Measurements from ENCODE around the gene TNPO3. TPM values are rescaled to one million over a fixed set of nuclear protein-coding genes. Genes with fewer than 3 reads are reported as not detected.

TNPO3 gene
- total and polyA plus RNA-seq, 2 of the 4 experiments (the other 2 are of a cell fraction), result 24.2 to 77.2 TPM

DNA sequence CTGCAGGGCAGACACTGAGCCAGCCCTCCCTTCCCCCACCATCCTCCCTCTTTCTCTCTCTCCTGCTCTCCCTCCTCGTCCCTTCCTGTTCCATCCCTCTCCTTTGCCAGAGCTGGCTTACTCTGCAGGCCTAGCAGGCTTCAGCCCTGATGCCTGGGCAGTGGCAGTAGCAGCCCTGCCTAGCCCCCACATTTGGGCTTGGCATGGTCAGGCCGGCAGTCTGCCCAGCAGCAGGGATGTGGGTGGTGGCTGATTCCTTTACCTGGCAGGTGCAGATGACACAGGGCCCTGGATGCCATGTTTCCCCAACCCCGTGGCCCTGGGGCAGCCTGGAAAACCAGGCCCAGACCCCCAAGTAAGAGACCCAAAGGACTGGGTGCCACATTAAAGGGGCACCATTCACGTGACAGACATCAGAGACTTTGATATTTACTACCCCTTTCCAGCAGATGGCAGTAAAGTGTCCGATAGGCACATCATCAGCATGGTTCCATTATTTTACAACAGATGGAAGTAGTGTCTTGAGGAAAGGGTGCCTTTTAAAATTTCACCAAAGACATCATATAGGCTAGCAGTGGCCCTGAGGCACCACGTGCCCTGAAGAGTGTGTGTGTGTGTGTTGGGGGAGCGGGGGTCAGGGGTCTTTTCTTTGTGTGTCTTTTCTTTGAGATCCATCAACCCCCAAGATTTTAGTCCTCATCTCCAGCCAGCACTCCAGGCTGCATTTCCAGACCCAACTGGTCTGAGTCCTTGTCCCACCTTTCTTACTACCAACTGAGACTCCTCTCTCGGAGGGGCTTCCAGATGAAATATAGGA is 150.3 kb downstream of the TNPO3 start:
- Histone ChIP-seq H2AK9ac (replicated peaks; ENCODE audit: low read depth, low read length, poor library complexity) (no peak overlapping the region), H3K79me1 (ENCODE audit: low read depth in 1 of 2, low read length in 2 of 2) (no peaks in the 10 kb centered on the region), H4K91ac (ENCODE audit: insufficient read depth, low read depth, low read length) (no peak overlapping the region), H4K20me1 (ENCODE audit: insufficient read depth, low read length) (no peaks in the 10 kb centered on the region), H3K23ac (ENCODE audit: low read depth, low read length) (no peak overlapping the region), H3K36me3 (ENCODE audit: control insufficient read depth, insufficient read depth, low read length) (no peaks in the 10 kb centered on the region), H4K5ac (ENCODE audit: low read depth, low read length) (no peak overlapping the region), H3K4ac (ENCODE audit: low read depth, low read length) (no peak overlapping the region), H3K18ac (ENCODE audit: low read depth, low read length) (no peak overlapping the region), H2AFZ (replicated peaks; ENCODE audit: low read length, poor library complexity) (no peak overlapping the region), H3K27ac (ENCODE audit: insufficient read depth, low read length) (no peak overlapping the region), H2AK5ac (ENCODE audit: low read depth, low read length) (no peak overlapping the region), H2BK15ac (ENCODE audit: low read depth, low read length) (no peak overlapping the region), H3K4me1 (ENCODE audit: control insufficient read depth, insufficient read depth, low read length) (no peaks in the 10 kb centered on the region), H3K9me3 (ENCODE audit: control insufficient read depth, insufficient read depth, low read length) (no peaks in the 10 kb centered on the region; the same call in 1 of the 2 replicates), H4K8ac (ENCODE audit: low read depth in 2 of 2, low read length in 2 of 2) (no peak overlapping the region), H3K4me3 (ENCODE audit: insufficient read depth, low read depth, low read length) (no peak overlapping the region), H3K56ac (ENCODE audit: extremely low read depth, insufficient read depth, low read length) (no peak overlapping the region), H3K9me1 (ENCODE audit: insufficient read depth, low read length) (no peaks in the 10 kb centered on the region), H3K4me2 (ENCODE audit: low read depth, low read length) (no peak overlapping the region), H3K14ac (replicated peaks; ENCODE audit: low read depth, low read length) (no peak overlapping the region), H3K27me3 (ENCODE audit: control insufficient read depth, insufficient read depth, low read length) (peaks cover 34% of the 10 kb centered on the region), H2BK20ac (ENCODE audit: low read depth, low read length) (no peak overlapping the region), H3K9ac (ENCODE audit: low read depth, low read length) (no peak overlapping the region), H2BK5ac (ENCODE audit: low read depth, low read length, poor library complexity, severe bottlenecking) (no peak overlapping the region), H2BK120ac (ENCODE audit: low read depth, low read length) (no peak overlapping the region)
- BruUV-seq (replicated peaks), result no TSS peak
- DNase-seq, result peak; percentile 56
- dilution Hi-C loops (cut with HindIII; ENCODE audit: low sequenced_read_pairs, unreplicated experiment) (no loop called here), in situ Hi-C loops (cut with MboI; ENCODE audit: low sequenced_read_pairs) (loop anchor here (5.0 kb wide), 1 partner anchor 188 kb away; no protein-coding TSS in a partner anchor), intact Hi-C loops (cut with micrococcal nuclease) (loop anchor here (1.0 kb wide), 1 partner anchor 187 kb away; no protein-coding TSS in a partner anchor)
- WGBS, 2 experiments (ENCODE audit: extremely low coverage in 2 of 2, insufficient read length in 1 of 2), result no CpG with 5 or more reads among the region's 8 CpGs
- CTCF ChIA-PET, result no interaction called here
- POLR2A ChIA-PET (ENCODE audit: unreplicated experiment), result no interaction called here
- peak; percentile 78 for ATAC-seq (ENCODE audit: low read depth)
- TF ChIP-seq NFE2L2 (IDR thresholded peaks at IDR 0.05; ENCODE audit: low read depth, low read length) (no peak), POLR2A (IDR thresholded peaks at IDR 0.05; ENCODE audit: low read depth, low read length) (no peak), SMC3 (IDR thresholded peaks at IDR 0.05; ENCODE audit: low read depth, low read length) (peak; percentile 66), CHD1 (IDR thresholded peaks at IDR 0.05; ENCODE audit: low read depth, low read length) (no peak), RCOR1 (IDR thresholded peaks at IDR 0.05; ENCODE audit: insufficient replicate concordance, low read length) (no peak), MXI1 (IDR thresholded peaks at IDR 0.05; ENCODE audit: borderline replicate concordance, low read depth, low read length) (no peak), MAZ (IDR thresholded peaks at IDR 0.05; ENCODE audit: borderline replicate concordance, low read depth, low read length) (no peak), CEBPB (IDR thresholded peaks at IDR 0.05; ENCODE audit: low read depth, low read length) (no peak), RFX5 (IDR thresholded peaks at IDR 0.05; ENCODE audit: low read depth, low read length) (no peak), RAD21 (IDR thresholded peaks at IDR 0.05; ENCODE audit: low read length) (peak; percentile 71), MAFK (IDR thresholded peaks at IDR 0.05; ENCODE audit: low read depth, low read length) (no peak), FOS (IDR thresholded peaks at IDR 0.05; ENCODE audit: low read depth, low read length) (no peak)
- TF ChIP-seq, protein P1, sequence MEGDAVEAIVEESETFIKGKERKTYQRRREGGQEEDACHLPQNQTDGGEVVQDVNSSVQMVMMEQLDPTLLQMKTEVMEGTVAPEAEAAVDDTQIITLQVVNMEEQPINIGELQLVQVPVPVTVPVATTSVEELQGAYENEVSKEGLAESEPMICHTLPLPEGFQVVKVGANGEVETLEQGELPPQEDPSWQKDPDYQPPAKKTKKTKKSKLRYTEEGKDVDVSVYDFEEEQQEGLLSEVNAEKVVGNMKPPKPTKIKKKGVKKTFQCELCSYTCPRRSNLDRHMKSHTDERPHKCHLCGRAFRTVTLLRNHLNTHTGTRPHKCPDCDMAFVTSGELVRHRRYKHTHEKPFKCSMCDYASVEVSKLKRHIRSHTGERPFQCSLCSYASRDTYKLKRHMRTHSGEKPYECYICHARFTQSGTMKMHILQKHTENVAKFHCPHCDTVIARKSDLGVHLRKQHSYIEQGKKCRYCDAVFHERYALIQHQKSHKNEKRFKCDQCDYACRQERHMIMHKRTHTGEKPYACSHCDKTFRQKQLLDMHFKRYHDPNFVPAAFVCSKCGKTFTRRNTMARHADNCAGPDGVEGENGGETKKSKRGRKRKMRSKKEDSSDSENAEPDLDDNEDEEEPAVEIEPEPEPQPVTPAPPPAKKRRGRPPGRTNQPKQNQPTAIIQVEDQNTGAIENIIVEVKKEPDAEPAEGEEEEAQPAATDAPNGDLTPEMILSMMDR (conservative IDR thresholded peaks at IDR 0.05; ENCODE audit: low read depth, low read length), result peak; percentile 72
- TF ChIP-seq, protein P2, sequence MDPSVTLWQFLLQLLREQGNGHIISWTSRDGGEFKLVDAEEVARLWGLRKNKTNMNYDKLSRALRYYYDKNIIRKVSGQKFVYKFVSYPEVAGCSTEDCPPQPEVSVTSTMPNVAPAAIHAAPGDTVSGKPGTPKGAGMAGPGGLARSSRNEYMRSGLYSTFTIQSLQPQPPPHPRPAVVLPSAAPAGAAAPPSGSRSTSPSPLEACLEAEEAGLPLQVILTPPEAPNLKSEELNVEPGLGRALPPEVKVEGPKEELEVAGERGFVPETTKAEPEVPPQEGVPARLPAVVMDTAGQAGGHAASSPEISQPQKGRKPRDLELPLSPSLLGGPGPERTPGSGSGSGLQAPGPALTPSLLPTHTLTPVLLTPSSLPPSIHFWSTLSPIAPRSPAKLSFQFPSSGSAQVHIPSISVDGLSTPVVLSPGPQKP (IDR thresholded peaks at IDR 0.05; ENCODE audit: borderline replicate concordance, low read depth, low read length), result no peak
- TF ChIP-seq, protein P3, sequence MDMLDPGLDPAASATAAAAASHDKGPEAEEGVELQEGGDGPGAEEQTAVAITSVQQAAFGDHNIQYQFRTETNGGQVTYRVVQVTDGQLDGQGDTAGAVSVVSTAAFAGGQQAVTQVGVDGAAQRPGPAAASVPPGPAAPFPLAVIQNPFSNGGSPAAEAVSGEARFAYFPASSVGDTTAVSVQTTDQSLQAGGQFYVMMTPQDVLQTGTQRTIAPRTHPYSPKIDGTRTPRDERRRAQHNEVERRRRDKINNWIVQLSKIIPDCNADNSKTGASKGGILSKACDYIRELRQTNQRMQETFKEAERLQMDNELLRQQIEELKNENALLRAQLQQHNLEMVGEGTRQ (IDR thresholded peaks at IDR 0.05; ENCODE audit: low read depth, low read length), result peak; percentile 58; the same call in 1 of the 2 replicates
